Left ventricle myocardium superior (tissue), 1 donor: ENCODE results near the gene GP5. TPM values are rescaled to one million over a fixed set of nuclear protein-coding genes. Genes with fewer than 3 reads are reported as not detected.

Experiments
- ATAC-seq: fragments of 200-7000 bp; cut with Tn5 transposase; one replicate; pipeline ENCODE4 v1.9.1; 2020; ENCODE audit warnings: mild to moderate bottlenecking, moderate library complexity
- DNase-seq: peaks from one replicate; pipeline ENCODE4 v3.0.0-alpha.2; 2020
- intact Hi-C: fragments of 100-400 bp; cut with micrococcal nuclease; formaldehyde crosslinking; loops from one replicate; pipeline ENCODE4 v1.11.0; 2022
- long read RNA-seq: library from polyadenylated mRNA; unstranded; transcript quantifications from one replicate; pipeline ENCODE4 v2.0.0, GENCODE V29; 2021
- total RNA-seq: library from RNA; stranded (reverse); fragmentation: NEBNext Ultra II Directional; extraction: Animal tissue kit (Norgen Biotek cat#: 25700); gene quantifications from one replicate; pipeline ENCODE4 v1.2.1, GENCODE V29; 2021
- donor health status: DM: no; HTN: yes; CAD: no; lungs with severe emphysema.

GP5 gene
- total RNA-seq: not detected
- long read RNA-seq: 0 reads

GRCh38 chr3:194399166-194399565 is at the start of gene GP5:
Gene GP5 (minus strand): TSS chr3:194399266. CDS start chr3:194398282, 984 bp downstream.
- ATAC-seq: no peak
- intact Hi-C loops: no loop called here
- DNase-seq: no peak

GRCh38 chr3:194447657-194448056 is 48.6 kb upstream of the GP5 start:
- ATAC-seq (no peak), DNase-seq (no peak)
- intact Hi-C loops: no loop called here

- ATAC-seq: no peak
- DNase-seq: no peak
- intact Hi-C loops: no loop called here
Observed at GRCh38 chr3:194447161-194447560, 48.1 kb upstream of the GP5 start.

- ATAC-seq: no peak
- no peak for DNase-seq
- intact Hi-C loops: no loop called here
Observed at GRCh38 chr3:194446754-194447153, 47.7 kb upstream of the GP5 start.

- no peak for ATAC-seq
- intact Hi-C loops: no loop called here
- no peak for DNase-seq
Observed at GRCh38 chr3:194446172-194446571, 47.1 kb upstream of the GP5 start.

GRCh38 chr3:194443901-194444300 is 44.8 kb upstream of the GP5 start:
- intact Hi-C loops: no loop called here
- ATAC-seq: no peak
- no peak for DNase-seq

- DNase-seq: no peak
- ATAC-seq: no peak
- intact Hi-C loops: no loop called here
Observed at GRCh38 chr3:194440756-194441155, 41.7 kb upstream of the GP5 start.

- no peak for DNase-seq
- peak; percentile 29 for ATAC-seq
- intact Hi-C loops: no loop called here
Observed at GRCh38 chr3:194439881-194440550, 41.0 kb upstream of the GP5 start.

- DNase-seq (no peak), ATAC-seq (no peak)
- intact Hi-C loops: no loop called here
Observed at GRCh38 chr3:194434503-194434902, 35.4 kb upstream of the GP5 start.

- ATAC-seq (no peak), DNase-seq (no peak)
- intact Hi-C loops: no loop called here
Observed at GRCh38 chr3:194431554-194431953, 32.5 kb upstream of the GP5 start.

GRCh38 chr3:194425399-194425798 is 26.3 kb upstream of the GP5 start:
- no peak for DNase-seq
- intact Hi-C loops: no loop called here
- ATAC-seq: no peak

- ATAC-seq (no peak), DNase-seq (no peak)
- intact Hi-C loops: no loop called here
Observed at GRCh38 chr3:194424953-194425352, 25.9 kb upstream of the GP5 start.

GRCh38 chr3:194424373-194424772 is 25.3 kb upstream of the GP5 start:
- no peak for ATAC-seq
- no peak for DNase-seq
- intact Hi-C loops: no loop called here

GRCh38 chr3:194423317-194423716 is 24.3 kb upstream of the GP5 start:
- ATAC-seq (peak; percentile 84), DNase-seq (no peak)
- intact Hi-C loops: no loop called here

GRCh38 chr3:194422188-194422587 is 23.1 kb upstream of the GP5 start:
- ATAC-seq: no peak
- intact Hi-C loops: no loop called here

GRCh38 chr3:194418671-194419070 is 19.6 kb upstream of the GP5 start:
- ATAC-seq (no peak), DNase-seq (no peak)
- intact Hi-C loops: no loop called here

More at GRCh38 chr3:194422188-194422587, 23.1 kb upstream of the GP5 start:
- no peak for DNase-seq

GRCh38 chr3:194407423-194407822 is 8.4 kb upstream of the GP5 start:
- no peak for ATAC-seq
- intact Hi-C loops: no loop called here
- DNase-seq: no peak

- ATAC-seq: no peak
- no peak for DNase-seq
- intact Hi-C loops: no loop called here
Observed at GRCh38 chr3:194405766-194406165, 6.7 kb upstream of the GP5 start.

- ATAC-seq (no peak), DNase-seq (no peak)
- intact Hi-C loops: no loop called here
Observed at GRCh38 chr3:194404365-194405140, 5.5 kb upstream of the GP5 start.

- ATAC-seq (peak; percentile 53), DNase-seq (no peak)
- intact Hi-C loops: no loop called here
Observed at GRCh38 chr3:194401868-194402329, 2.8 kb upstream of the GP5 start.

GRCh38 chr3:194401346-194401745 is 2.3 kb upstream of the GP5 start:
- DNase-seq: no peak
- intact Hi-C loops: no loop called here
- no peak for ATAC-seq
